AG20443 (cell line): ENCODE measurements around the gene GSX2.

ENCODE experiments used
- DNase-seq: peaks from one replicate; pipeline ENCODE4 v3.0.0; 2012; ENCODE audit warnings: low spot score, mixed read lengths

Gene GSX2

GRCh38 chr4:54077812-54078211 lies 22.2 kb upstream of the GSX2 start:
- no peak for DNase-seq

GRCh38 chr4:54082168-54082567 lies 17.8 kb upstream of the GSX2 start:
- peak; percentile 83 for DNase-seq

GRCh38 chr4:54085284-54085683 lies 14.7 kb upstream of the GSX2 start:
- DNase-seq: peak; percentile 82

GRCh38 chr4:54089875-54090274 lies 10.1 kb upstream of the GSX2 start:
- DNase-seq: no peak

- DNase-seq: no peak
Observed at GRCh38 chr4:54090404-54090803, 9.6 kb upstream of the GSX2 start.

GRCh38 chr4:54090804-54091623 lies 8.9 kb upstream of the GSX2 start:
- peak; percentile 77 for DNase-seq

GRCh38 chr4:54091637-54092404 lies 8.1 kb upstream of the GSX2 start:
- peak; percentile 94 for DNase-seq

GRCh38 chr4:54092405-54093323 lies 7.3 kb upstream of the GSX2 start:
- no peak for DNase-seq

GRCh38 chr4:54093324-54094240 lies 6.4 kb upstream of the GSX2 start:
- DNase-seq: no peak

- DNase-seq: no peak
Observed at GRCh38 chr4:54094451-54094850, 5.5 kb upstream of the GSX2 start.

GRCh38 chr4:54095110-54095825 lies 4.7 kb upstream of the GSX2 start:
- DNase-seq: no peak

GRCh38 chr4:54096295-54096962 lies 3.5 kb upstream of the GSX2 start:
- no peak for DNase-seq

- DNase-seq: no peak
Observed at GRCh38 chr4:54097152-54097551, 2.8 kb upstream of the GSX2 start.

GRCh38 chr4:54098375-54098774 lies 1.6 kb upstream of the GSX2 start:
- DNase-seq: no peak

GRCh38 chr4:54099287-54099747 lies 646 bp upstream of the GSX2 start:
- DNase-seq: no peak

GRCh38 chr4:54100595-54101189 lies 729 bp downstream of the GSX2 start:
- peak; percentile 53 for DNase-seq

- no peak for DNase-seq
Observed at GRCh38 chr4:54101190-54102041, 1.5 kb downstream of the GSX2 start.

- DNase-seq: no peak
Observed at GRCh38 chr4:54102531-54103106, 2.7 kb downstream of the GSX2 start.
